Brain microvascular endothelial cell (primary cell): Measurements from ENCODE around the gene GPS1.

ENCODE experiments used
- DNase-seq: peaks from one replicate; pipeline ENCODE4 v3.0.0-alpha.2; 2020
- H3K27ac ChIP-seq: fragments of 250-450 bp; sonication (Bioruptor Pico); 2 replicates; pipeline ENCODE4 v1.5.1; 2020; ENCODE audit warnings: mild to moderate bottlenecking, moderate library complexity
- H3K27me3 ChIP-seq: fragments of 250-450 bp; sonication (Bioruptor Pico); replicated peaks from 2 replicates; pipeline ENCODE4 v1.5.1; 2020; ENCODE audit warnings: mild to moderate bottlenecking
- H3K36me3 ChIP-seq: fragments of 250-450 bp; sonication (Bioruptor Pico); replicated peaks from 2 replicates; pipeline ENCODE4 v1.5.1; 2020; ENCODE audit warnings: mild to moderate bottlenecking
- H3K4me3 ChIP-seq: 2 replicates; pipeline ENCODE4 v1.5.1; 2011; ENCODE audit warnings: low read depth, mild to moderate bottlenecking, control low read depth, low read length, moderate library complexity
- in situ Hi-C: cut with HindIII; loops from 2 replicates; pipeline ENCODE4 v1.10.0; 2017; ENCODE audit warnings: low sequenced_read_pairs, low pct_ligation_motif_present
- TF ChIP-seq, protein P1 (sequence below): IDR thresholded peaks from 2 replicates; pipeline ENCODE4 v1.5.1; 2011; ENCODE audit warnings: low read depth, mild to moderate bottlenecking, moderate library complexity, low read length, control low read depth, inconsistent platforms; ENCODE audit errors: missing control alignments

Gene GPS1

DNA sequence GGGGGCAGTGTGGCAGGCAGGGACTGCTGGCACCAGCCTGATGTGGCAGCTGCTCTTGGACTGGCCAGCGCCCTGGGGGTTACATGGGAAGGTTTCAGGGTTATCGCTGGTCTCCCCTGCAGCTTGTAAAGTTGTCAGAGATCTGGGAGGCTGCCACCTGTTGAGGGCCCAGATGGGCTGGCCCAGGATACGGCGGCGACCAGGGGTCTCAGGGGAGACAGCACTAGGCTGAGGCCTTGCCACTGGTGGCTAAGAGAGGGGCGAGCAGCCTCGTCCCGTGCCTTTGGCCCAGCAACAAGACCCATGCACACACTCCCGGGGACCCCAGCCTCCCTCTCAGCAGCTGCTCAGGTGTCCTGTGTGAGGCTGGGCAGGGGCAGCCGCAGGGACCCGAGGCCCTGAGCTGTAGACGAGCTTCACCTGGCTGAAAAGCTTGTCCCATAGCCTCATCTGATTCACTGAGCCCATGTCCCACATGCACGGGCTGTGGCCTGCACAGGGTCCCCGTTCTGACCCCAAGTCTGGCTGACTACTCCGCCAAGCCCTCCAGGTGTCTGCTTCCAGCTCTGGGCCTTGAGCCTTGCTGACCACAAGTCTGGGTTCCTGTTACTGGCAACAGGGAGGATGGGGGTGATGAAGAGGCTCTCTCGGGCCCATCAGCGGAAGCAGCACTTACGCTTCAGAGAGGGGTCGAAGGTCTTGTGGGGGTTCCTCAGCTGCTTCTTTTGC is 7.7 kb downstream of the GPS1 start:
- TF ChIP-seq, protein P1, sequence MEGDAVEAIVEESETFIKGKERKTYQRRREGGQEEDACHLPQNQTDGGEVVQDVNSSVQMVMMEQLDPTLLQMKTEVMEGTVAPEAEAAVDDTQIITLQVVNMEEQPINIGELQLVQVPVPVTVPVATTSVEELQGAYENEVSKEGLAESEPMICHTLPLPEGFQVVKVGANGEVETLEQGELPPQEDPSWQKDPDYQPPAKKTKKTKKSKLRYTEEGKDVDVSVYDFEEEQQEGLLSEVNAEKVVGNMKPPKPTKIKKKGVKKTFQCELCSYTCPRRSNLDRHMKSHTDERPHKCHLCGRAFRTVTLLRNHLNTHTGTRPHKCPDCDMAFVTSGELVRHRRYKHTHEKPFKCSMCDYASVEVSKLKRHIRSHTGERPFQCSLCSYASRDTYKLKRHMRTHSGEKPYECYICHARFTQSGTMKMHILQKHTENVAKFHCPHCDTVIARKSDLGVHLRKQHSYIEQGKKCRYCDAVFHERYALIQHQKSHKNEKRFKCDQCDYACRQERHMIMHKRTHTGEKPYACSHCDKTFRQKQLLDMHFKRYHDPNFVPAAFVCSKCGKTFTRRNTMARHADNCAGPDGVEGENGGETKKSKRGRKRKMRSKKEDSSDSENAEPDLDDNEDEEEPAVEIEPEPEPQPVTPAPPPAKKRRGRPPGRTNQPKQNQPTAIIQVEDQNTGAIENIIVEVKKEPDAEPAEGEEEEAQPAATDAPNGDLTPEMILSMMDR: no peak
- DNase-seq: no peak
- Histone ChIP-seq H3K36me3 (peaks cover 69% of the 10 kb centered on the region), H3K4me3 (no peak overlapping the region), H3K27ac (no peak overlapping the region), H3K27me3 (no peaks in the 10 kb centered on the region)
- in situ Hi-C loops: no loop called here

DNA sequence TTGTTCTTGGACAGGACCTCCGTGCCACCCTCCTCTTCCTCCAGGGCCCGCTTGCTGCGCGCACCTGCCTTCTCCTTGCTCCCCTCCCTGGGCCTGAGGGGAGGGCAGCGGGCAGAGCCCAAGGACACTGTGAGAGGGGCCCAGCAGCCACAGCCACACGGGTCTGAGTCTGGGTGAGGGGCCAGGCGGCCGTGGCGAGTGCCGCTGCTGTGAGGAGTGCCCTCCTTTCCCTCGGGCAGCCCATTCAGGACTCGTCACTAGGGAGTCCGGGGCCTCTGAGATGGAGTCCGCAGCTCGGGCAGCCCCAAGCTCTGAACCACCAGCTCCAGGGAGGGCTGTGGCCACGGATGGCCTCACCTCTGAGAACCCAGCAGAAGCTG is 8.3 kb downstream of the GPS1 start:
- in situ Hi-C loops: no loop called here
- H3K36me3 ChIP-seq: peaks cover 64% of the 10 kb centered on the region
- H3K4me3 ChIP-seq: no peak overlapping the region
- no peaks in the 10 kb centered on the region for H3K27me3 ChIP-seq
- H3K27ac ChIP-seq: no peak overlapping the region
- DNase-seq: no peak
- TF ChIP-seq, protein P1: no peak

DNA sequence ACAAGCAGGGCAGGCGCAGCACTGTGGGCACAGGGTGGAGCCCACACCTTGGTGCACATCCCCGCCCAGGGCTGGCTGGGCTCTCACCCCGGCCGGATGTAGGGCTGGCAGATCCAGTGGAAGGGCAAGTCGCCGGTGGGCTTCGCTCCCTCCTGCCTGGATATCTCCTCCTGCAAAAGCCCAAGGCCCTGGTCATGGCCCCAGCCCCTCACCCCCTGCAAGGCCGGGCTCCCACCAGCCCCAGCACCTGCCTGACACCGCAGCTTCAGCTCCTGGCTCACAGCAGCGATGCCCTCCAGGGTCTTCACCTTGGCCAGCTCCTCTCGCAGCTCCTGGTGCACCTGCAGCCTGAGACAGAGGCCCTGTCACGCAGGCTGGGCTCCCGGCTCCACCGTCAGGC is 8.9 kb downstream of the GPS1 start:
- TF ChIP-seq, protein P1: no peak
- in situ Hi-C loops: no loop called here
- Histone ChIP-seq H3K4me3 (no peak overlapping the region), H3K27me3 (no peaks in the 10 kb centered on the region), H3K36me3 (peaks cover 59% of the 10 kb centered on the region), H3K27ac (no peak overlapping the region)
- DNase-seq: no peak

DNA sequence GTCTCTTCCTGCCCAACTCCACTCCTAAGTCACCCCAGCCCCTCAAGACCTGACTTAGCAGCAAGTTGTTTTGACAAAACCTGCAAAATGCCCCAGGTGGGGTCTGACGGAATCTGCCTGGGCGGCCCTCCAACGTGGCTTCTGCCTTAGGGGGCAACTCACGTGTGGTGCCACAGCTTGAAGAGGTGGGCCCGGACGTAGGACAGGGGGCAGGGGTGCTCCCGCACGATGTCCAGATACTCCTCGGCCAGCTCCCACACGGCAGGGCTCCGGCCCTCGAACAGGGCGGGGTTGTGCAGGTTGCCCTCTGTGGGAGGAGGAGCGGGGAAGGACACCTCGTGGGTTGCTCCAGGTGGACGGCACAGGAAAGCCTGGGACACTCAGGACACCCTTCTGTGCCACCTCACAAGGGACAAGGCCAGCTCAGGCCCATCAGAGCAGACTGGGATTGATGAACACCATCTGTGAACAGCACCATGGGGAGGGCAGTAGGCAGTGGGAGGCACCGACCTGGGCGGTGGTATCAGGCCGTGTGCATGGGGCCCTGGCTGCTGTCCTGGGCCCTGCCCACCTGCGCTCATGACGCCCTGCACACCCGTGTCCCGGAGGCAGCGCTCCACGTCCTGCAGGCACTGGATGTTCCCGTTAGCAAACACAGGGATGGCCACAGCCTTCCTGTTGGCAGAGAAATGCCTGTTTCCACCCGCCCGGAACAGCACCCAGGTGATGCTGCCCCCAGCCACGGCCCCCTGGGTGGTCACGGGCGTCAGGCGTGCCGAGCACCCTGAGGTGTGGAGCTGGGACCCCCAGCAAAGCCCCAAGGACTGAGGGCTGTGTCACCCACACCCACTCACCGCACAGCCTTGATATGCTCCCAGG is 9.6 kb downstream of the GPS1 start:
- DNase-seq: no peak
- TF ChIP-seq, protein P1: no peak
- Histone ChIP-seq H3K27me3 (no peaks in the 10 kb centered on the region), H3K4me3 (no peak overlapping the region), H3K36me3 (peaks cover 52% of the 10 kb centered on the region), H3K27ac (no peak overlapping the region)
- in situ Hi-C loops: no loop called here

DNA sequence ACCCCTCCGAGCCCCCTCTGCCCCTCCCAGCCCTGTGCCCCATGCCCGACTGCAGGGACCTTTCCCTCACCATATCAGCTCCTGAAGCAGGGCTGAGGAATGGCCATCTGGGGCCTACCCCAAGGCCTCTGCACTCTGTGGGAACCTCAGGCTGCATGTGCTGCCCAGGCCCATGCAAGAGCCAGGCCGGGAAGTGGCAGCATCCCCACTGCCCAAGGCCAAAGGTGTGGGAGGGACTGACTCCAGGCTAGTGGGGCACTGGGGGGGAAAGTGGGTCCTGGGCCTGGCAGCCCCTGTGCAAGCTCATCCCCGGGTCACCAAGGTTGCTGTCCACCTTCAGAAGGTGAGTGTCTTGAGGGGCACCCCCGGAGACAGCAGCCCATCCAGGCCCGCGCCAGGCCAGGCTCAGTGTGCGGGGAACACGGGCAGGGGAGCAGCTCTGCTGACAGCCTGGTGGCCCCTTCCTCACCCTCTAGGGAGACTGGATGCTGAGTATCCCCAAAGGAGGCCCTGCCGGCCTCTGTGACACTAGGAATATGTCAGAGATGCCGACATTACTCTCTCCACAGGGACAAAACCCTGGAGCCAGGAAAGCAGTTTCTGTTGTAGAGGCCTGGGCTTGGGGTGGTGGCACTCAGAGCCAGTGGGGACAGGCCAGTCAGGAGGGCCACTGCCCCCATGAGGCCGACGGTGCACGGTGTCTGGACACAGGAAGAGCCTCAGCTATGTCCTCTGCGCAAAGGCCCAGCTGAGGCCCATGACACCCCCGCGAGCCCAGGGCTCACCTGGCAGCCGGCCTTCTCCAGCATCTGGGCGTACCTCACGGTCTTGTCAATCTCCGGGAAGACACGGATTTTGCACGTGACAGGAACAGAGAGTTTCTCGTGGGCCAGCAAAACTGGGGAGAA is 10.6 kb downstream of the GPS1 start:
- H3K27ac ChIP-seq: no peak overlapping the region
- H3K27me3 ChIP-seq: no peaks in the 10 kb centered on the region
- TF ChIP-seq, protein P1: peak; percentile 15
- no peak for DNase-seq
- H3K36me3 ChIP-seq: peaks cover 42% of the 10 kb centered on the region
- in situ Hi-C loops: no loop called here
- no peak overlapping the region for H3K4me3 ChIP-seq
